ENCODE measurements around the gene ACOXL.

The ACOXL gene

DNA sequence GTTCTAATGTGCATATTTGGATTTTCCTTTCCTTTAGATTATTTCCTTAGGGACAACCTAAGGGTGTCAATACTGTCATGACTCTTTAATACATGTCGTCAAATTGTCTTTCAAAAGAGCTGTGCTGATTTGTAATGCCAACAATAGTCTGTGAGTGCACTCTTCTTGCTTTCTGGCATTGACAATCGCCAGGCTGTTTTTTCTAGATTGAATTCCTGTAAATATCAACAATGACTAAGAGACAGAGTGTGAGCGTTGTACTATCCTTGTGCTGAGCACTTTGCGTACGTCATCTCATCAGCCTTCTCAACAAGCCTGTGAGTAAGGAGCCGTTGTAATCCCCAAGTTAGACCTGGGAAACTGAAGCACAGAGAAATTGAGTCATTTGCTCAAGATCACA is 96.0 kb downstream of the ACOXL start:
- Histone ChIP-seq H3K79me2 (ENCODE audit: insufficient read depth, low read length) (no peaks in the 10 kb centered on the region), H2AFZ (ENCODE audit: low read depth, low read length, severe bottlenecking) (no peak overlapping the region), H4K20me1 (ENCODE audit: low read depth, low read length) (no peaks in the 10 kb centered on the region), H3K36me3 (ENCODE audit: low read length) (no peaks in the 10 kb centered on the region), H3F3A (ENCODE audit: insufficient read depth) (no peaks in the 10 kb centered on the region), H3K27me3 (ENCODE audit: low read length) (no peaks in the 10 kb centered on the region), H3K9ac (ENCODE audit: low read length) (no peak overlapping the region), H3K4me2 (ENCODE audit: low read depth, low read length, poor library complexity, severe bottlenecking) (no peak overlapping the region), H3K27ac (ENCODE audit: low read depth, low read length) (no peak overlapping the region), H3K4me3 (ENCODE audit: insufficient read depth, low read length, poor library complexity, severe bottlenecking) (no peak overlapping the region), H3K9me2 (replicated peaks; ENCODE audit: insufficient read depth, low read length) (no peaks in the 10 kb centered on the region), H3K9me3 (ENCODE audit: insufficient read depth, low read length) (peaks cover 8% of the 10 kb centered on the region)
- TF ChIP-seq EZH2phosphoT487 (conservative IDR thresholded peaks at IDR 0.05; ENCODE audit: low read length) = no peak
- TF ChIP-seq, protein P1, sequence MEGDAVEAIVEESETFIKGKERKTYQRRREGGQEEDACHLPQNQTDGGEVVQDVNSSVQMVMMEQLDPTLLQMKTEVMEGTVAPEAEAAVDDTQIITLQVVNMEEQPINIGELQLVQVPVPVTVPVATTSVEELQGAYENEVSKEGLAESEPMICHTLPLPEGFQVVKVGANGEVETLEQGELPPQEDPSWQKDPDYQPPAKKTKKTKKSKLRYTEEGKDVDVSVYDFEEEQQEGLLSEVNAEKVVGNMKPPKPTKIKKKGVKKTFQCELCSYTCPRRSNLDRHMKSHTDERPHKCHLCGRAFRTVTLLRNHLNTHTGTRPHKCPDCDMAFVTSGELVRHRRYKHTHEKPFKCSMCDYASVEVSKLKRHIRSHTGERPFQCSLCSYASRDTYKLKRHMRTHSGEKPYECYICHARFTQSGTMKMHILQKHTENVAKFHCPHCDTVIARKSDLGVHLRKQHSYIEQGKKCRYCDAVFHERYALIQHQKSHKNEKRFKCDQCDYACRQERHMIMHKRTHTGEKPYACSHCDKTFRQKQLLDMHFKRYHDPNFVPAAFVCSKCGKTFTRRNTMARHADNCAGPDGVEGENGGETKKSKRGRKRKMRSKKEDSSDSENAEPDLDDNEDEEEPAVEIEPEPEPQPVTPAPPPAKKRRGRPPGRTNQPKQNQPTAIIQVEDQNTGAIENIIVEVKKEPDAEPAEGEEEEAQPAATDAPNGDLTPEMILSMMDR (IDR thresholded peaks at IDR 0.05; ENCODE audit: insufficient read depth, low read length, poor library complexity, severe bottlenecking) = no peak

DNA sequence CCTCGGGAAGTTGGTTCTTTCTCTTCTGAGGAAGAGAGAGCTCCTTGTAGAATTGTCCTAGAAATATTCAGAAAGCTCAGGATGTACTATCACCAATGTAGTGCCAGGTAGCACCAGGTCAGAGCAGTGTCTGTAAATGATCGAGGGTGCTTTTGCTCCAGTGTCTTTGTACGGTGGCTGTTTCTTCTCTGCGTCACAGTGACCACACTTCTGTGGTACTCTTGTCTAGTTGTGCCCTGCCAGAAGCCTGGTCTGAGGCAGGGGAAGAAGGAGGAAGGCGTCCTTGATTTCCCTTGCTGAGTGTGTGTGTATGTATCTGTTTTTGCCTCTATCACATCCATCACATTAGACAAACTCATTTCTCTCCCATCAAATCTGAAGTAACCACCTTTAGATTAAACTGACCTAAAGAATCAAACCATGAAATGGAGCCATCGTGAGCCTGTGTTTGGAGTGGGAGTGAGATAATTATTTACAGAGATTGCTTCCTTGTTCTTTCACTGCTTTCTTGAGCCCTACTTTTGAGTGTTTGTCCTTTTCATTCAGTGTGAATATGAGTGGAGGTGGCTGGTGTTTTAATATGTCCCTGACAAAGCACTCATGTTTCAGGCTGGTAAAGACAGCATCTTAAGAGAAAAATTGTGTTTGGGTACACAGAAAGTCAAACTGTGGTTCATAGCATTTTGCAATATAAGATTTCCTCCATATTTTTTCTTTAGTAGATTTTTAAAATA is 97.2 kb downstream of the ACOXL start:
- Histone ChIP-seq H3K27ac (ENCODE audit: low read depth, low read length) (no peak overlapping the region), H3K9me2 (replicated peaks; ENCODE audit: insufficient read depth, low read length) (no peaks in the 10 kb centered on the region), H3K27me3 (ENCODE audit: low read length) (no peaks in the 10 kb centered on the region), H4K20me1 (ENCODE audit: low read depth, low read length) (no peaks in the 10 kb centered on the region), H3K4me2 (ENCODE audit: low read depth, low read length, poor library complexity, severe bottlenecking) (no peak overlapping the region), H3K4me3 (ENCODE audit: insufficient read depth, low read length, poor library complexity, severe bottlenecking) (no peak overlapping the region), H3K79me2 (ENCODE audit: insufficient read depth, low read length) (no peaks in the 10 kb centered on the region), H3F3A (ENCODE audit: insufficient read depth) (no peaks in the 10 kb centered on the region), H3K9me3 (ENCODE audit: insufficient read depth, low read length) (peaks cover 4% of the 10 kb centered on the region), H2AFZ (ENCODE audit: low read depth, low read length, severe bottlenecking) (no peak overlapping the region), H3K36me3 (ENCODE audit: low read length) (no peaks in the 10 kb centered on the region), H3K9ac (ENCODE audit: low read length) (no peak overlapping the region)
- TF ChIP-seq EZH2phosphoT487 (conservative IDR thresholded peaks at IDR 0.05; ENCODE audit: low read length) = no peak
- TF ChIP-seq, protein P1 (IDR thresholded peaks at IDR 0.05; ENCODE audit: insufficient read depth, low read length, poor library complexity, severe bottlenecking) = no peak

DNA sequence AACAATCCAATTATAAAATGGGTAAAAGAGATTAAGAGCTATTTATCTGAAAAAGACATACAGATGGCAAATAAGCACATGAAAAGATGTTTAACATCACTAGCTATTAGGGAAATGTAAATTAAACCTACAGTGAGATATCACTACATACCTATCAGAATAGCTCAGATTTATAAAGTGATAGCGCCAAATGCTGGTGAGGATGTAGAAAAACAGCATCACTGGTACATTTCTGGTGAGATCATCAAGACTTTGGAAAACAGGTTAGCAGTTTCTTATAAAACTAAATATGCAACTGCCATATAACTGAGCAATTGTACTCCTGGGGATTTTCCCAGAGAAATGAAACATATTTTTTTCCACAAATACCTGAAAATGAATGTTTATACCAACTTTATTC is 100.4 kb downstream of the ACOXL start:
- Histone ChIP-seq H3K9ac (ENCODE audit: low read length) (no peak overlapping the region), H4K20me1 (ENCODE audit: low read depth, low read length) (no peaks in the 10 kb centered on the region), H3K9me2 (replicated peaks; ENCODE audit: insufficient read depth, low read length) (no peaks in the 10 kb centered on the region), H3K27me3 (ENCODE audit: low read length) (no peaks in the 10 kb centered on the region), H3K79me2 (ENCODE audit: insufficient read depth, low read length) (no peaks in the 10 kb centered on the region), H3K4me3 (ENCODE audit: insufficient read depth, low read length, poor library complexity, severe bottlenecking) (no peak overlapping the region), H3K27ac (ENCODE audit: low read depth, low read length) (no peak overlapping the region), H3F3A (ENCODE audit: insufficient read depth) (no peaks in the 10 kb centered on the region), H3K4me2 (ENCODE audit: low read depth, low read length, poor library complexity, severe bottlenecking) (no peak overlapping the region), H3K36me3 (ENCODE audit: low read length) (no peaks in the 10 kb centered on the region), H3K9me3 (ENCODE audit: insufficient read depth, low read length) (no peaks in the 10 kb centered on the region), H2AFZ (ENCODE audit: low read depth, low read length, severe bottlenecking) (no peak overlapping the region)
- TF ChIP-seq EZH2phosphoT487 (conservative IDR thresholded peaks at IDR 0.05; ENCODE audit: low read length) = no peak
- TF ChIP-seq, protein P1 (IDR thresholded peaks at IDR 0.05; ENCODE audit: insufficient read depth, low read length, poor library complexity, severe bottlenecking) = peak; percentile 16
